C4-2B (cell line): Measurements from ENCODE around the gene ACBD5.

Experiments used
- H3K27ac ChIP-seq: fragments of 450-650 bp; 2 replicates; pipeline ENCODE4 v1.5.1; 2017
- ZFX ChIP-seq: fragments of 450-650 bp; IDR thresholded peaks from 2 replicates; pipeline ENCODE4 v1.6.1; 2017
- TF ChIP-seq, protein P1 (sequence below): fragments of 450-650 bp; conservative IDR thresholded peaks from 2 replicates; pipeline ENCODE4 v1.5.1; 2017; ENCODE audit warnings: mild to moderate bottlenecking

ACBD5 gene

DNA sequence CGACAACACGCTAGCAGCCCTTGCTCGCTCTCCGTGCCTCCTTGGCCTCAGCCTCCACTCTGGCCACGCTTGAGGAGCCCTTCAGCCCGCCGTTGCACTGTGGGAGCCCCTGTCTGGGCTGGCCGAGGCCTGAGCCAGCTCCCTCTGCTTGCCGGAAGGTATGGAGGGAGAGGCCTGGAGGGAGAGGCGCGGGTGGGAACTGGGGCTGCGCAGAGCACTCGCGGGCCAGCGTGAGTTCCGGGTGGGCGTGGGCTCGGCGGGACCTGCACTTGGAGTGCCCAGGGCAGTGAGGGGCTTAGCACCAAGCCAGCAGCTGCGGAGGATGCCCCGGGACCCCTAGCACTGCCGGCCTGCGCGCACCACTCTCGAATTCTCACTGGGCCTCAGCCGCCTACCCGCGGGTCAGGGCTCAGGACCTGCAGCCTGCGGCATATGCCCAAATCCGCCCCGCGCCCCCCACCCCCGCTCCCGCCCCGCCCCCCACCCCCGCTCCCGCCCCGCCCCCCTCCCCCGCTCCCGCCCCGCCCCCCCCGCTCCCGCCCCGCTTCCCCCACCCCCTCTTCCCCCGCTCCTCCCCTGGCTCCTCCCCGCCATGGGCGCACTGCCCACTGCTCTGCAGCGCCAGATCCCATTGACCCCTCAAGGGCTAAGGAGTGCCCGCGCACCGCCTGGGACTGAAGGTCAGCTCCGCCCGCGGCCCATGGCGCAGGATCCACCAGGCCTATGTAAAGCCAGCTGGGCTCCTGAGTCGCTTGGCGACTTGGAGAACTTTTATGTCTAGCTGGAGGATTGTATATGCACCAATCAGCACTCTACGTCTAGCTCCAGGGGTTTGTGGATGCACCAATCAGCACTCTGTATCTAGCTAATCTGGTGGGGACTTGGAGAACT, 15.9 kb upstream of the ACBD5 start:
- no peak for TF ChIP-seq ZFX
- H3K27ac ChIP-seq = no peak overlapping the region

DNA sequence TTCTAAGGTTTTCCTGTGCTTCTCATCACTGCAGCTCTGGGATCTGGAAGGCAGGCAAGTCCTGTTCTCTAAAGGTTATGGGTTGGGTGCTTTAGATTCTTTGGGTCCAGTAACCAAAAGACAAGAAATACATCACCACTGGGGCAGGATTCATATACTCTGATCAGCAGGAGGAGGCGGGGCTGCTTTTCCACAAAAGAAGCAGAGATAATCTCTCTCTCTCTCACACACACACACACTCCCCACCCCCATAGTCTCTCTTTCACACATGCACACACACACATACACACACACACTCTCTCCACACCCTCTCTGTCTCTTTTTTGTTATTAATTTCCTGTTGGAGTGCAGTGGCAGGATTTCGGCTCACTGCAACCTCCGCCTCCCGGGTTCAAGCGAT, 13.0 kb upstream of the ACBD5 start:
- H3K27ac ChIP-seq = no peak overlapping the region
- TF ChIP-seq, protein P1, sequence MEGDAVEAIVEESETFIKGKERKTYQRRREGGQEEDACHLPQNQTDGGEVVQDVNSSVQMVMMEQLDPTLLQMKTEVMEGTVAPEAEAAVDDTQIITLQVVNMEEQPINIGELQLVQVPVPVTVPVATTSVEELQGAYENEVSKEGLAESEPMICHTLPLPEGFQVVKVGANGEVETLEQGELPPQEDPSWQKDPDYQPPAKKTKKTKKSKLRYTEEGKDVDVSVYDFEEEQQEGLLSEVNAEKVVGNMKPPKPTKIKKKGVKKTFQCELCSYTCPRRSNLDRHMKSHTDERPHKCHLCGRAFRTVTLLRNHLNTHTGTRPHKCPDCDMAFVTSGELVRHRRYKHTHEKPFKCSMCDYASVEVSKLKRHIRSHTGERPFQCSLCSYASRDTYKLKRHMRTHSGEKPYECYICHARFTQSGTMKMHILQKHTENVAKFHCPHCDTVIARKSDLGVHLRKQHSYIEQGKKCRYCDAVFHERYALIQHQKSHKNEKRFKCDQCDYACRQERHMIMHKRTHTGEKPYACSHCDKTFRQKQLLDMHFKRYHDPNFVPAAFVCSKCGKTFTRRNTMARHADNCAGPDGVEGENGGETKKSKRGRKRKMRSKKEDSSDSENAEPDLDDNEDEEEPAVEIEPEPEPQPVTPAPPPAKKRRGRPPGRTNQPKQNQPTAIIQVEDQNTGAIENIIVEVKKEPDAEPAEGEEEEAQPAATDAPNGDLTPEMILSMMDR = no peak
- no peak for TF ChIP-seq ZFX

DNA sequence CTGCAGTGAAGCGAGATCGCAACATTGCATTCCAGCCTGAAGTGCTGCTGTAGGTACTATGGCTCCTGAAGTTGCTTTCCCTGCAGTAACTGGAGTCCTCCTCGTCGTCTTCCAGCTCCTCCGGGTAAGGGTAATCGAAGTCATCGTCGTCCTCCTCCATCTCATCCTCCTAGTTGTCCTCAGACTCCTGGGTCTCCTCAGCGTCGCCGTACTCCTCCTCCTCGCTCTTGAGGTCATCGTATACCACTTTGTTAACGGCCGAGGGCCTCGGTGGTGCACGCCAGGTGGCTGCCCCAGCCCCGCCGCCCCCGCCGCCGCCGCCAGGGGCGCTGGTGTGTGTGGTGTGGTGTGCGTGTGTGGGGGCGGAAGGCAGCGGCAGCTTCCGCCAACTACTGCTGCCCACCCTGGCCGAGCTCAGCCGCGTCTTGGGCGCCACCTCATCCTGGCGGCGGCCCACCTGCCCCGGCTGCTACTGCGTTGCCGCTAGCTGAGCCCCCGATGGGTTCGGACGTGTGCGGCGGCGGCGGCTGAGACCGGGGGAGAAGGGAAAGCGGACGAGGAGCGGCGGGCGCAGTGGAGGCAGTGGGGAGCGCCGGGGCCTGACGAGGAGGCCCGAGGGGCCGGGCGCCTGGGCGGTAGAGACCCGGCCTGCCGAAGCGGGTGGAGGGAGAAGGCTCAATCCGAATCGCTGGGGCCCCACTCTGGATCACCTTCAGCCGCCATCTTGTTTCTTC, 11.8 kb upstream of the ACBD5 start:
- TF ChIP-seq, protein P1 = no peak; the same call in 1 of the 2 replicates
- no peak for TF ChIP-seq ZFX
- H3K27ac ChIP-seq = no peak overlapping the region

DNA sequence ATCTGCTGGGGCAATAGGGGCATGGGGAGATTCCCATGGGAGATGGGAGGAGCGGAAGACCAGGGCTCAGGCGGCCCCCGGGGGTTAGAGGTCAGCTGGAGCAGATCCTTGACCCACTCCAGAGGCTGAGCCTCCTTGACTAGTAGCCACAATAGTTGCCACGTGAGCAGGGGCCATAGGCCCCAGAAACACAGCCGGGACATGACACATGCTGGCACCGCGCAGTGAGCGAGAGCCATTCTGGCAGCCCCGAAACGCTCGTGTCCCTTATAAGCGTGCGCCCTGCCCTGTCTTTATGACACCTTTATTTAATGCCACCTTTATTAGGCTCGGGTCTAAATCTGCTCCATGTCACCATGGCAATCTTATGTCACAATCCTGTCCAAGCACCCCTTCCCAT, 11.0 kb upstream of the ACBD5 start:
- H3K27ac ChIP-seq = no peak overlapping the region
- TF ChIP-seq, protein P1 = no peak
- TF ChIP-seq ZFX = no peak

DNA sequence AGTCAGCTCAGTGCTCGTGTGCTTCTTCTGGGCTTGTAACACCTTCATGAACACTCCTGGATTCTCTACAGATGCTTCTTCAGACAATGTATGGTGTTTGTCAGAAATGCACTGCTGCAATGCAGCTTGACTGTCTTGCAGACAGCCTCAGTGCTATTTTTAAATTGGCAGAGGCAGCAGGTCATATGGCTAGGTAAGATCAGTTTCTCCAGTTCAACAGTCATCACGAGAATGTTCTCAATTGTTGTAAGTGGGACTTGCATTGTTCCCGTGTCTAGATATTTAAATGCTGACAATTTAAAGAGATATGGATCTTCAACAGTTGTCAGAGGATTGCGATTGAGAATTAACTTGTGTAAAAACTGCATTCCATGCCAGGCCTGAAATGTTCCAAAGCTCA, 7.6 kb upstream of the ACBD5 start:
- TF ChIP-seq, protein P1 = no peak
- TF ChIP-seq ZFX = no peak
- H3K27ac ChIP-seq = no peak overlapping the region

DNA sequence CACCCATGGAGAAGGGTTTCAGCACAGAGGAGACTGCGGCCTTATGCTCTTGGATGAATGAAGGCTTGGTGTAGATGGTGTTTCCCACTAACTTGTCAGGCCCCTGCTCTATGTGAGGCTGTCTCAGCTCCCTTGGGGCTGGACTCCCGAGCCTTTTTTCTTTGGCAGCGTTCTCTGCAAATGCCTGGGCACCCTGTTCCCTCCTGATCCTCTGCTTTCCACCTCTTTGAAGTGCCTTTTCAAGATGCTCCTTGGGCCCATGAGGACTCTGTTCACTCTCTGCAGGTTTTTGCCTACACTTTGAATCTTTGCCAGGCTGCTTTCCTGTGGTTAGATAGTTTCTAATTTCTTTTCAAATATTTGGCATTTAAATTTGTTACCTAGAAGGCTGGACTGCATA, 6.8 kb upstream of the ACBD5 start:
- no peak overlapping the region for H3K27ac ChIP-seq
- TF ChIP-seq ZFX = no peak
- TF ChIP-seq, protein P1 = no peak

DNA sequence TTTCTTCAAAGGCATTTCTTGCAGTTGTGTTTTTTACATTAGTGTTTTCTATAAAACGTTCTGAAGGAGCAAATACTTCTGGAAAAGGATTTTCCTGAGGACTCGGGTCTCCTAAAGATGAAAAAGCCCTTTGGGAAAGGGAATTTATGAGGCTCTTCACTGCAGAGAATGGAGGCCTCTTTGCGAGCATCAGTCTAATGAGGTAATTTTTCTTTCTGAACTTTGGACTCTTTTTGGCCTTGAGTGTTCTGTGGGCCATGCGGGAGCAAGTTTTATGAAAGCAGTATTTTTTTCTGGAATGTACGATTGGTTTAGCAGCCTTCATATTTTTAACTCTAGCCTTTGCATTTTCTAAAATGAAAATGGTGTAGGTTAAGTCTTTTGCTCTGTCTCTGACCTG, 6.4 kb upstream of the ACBD5 start:
- no peak for TF ChIP-seq ZFX
- TF ChIP-seq, protein P1 = no peak
- H3K27ac ChIP-seq = no peak overlapping the region
